Occipital lobe (tissue), 2 donors: ENCODE results near the gene PLPP4. TPM values are rescaled to one million over a fixed set of nuclear protein-coding genes. Genes with fewer than 3 reads are reported as not detected.
"Not testable (repeated sequence)": the region's sequence is repeated elsewhere in the genome, so short reads cannot be mapped to it uniquely, and the experiment has no call there.

Source experiments
- DNase-seq: peaks from one replicate; lab custom pipeline; 2025; lab: John Stamatoyannopoulos, UW
- total RNA-seq: library from RNA; depleted of rRNA; stranded (reverse); fragments of >200 nt; gene quantifications from one replicate; pipeline ENCODE4 v1.2.3, GENCODE V29; 2014

PLPP4 gene
- total RNA-seq, 1 donor from 2014 or later = 20.4 TPM

- DNase-seq = no peak
Observed at GRCh38 chr10:120486671-120487205, 29.7 kb downstream of the PLPP4 start.

GRCh38 chr10:120490288-120490687, 33.3 kb downstream of the PLPP4 start:
- no peak for DNase-seq

GRCh38 chr10:120492346-120492745, 35.3 kb downstream of the PLPP4 start:
- no peak for DNase-seq

GRCh38 chr10:120493411-120494312, 36.6 kb downstream of the PLPP4 start:
- DNase-seq = no peak

GRCh38 chr10:120494313-120494710, 37.3 kb downstream of the PLPP4 start:
- DNase-seq = no peak

GRCh38 chr10:120495226-120496009, 38.4 kb downstream of the PLPP4 start:
- no peak for DNase-seq

GRCh38 chr10:120499883-120500282, 42.9 kb downstream of the PLPP4 start:
- DNase-seq = no peak

- DNase-seq = no peak
Observed at GRCh38 chr10:120503689-120504088, 46.7 kb downstream of the PLPP4 start.

GRCh38 chr10:120504227-120504626, 47.2 kb downstream of the PLPP4 start:
- DNase-seq = not testable (repeated sequence)

GRCh38 chr10:120505056-120505455, 48.0 kb downstream of the PLPP4 start:
- no peak for DNase-seq

GRCh38 chr10:120505866-120506265, 48.8 kb downstream of the PLPP4 start:
- DNase-seq = no peak

- DNase-seq = no peak
Observed at GRCh38 chr10:120506674-120507073, 49.6 kb downstream of the PLPP4 start.

GRCh38 chr10:120507175-120507574, 50.1 kb downstream of the PLPP4 start:
- DNase-seq = no peak

- DNase-seq = no peak
Observed at GRCh38 chr10:120507651-120508050, 50.6 kb downstream of the PLPP4 start.

- DNase-seq = no peak
Observed at GRCh38 chr10:120508393-120508792, 51.4 kb downstream of the PLPP4 start.

GRCh38 chr10:120508966-120509365, 51.9 kb downstream of the PLPP4 start:
- no peak for DNase-seq

- no peak for DNase-seq
Observed at GRCh38 chr10:120511165-120511564, 54.1 kb downstream of the PLPP4 start.

- DNase-seq = no peak
Observed at GRCh38 chr10:120513307-120513796, 56.3 kb downstream of the PLPP4 start.

- no peak for DNase-seq
Observed at GRCh38 chr10:120514035-120514620, 57.1 kb downstream of the PLPP4 start.

GRCh38 chr10:120514959-120515358, 57.9 kb downstream of the PLPP4 start:
- no peak for DNase-seq

- DNase-seq = no peak
Observed at GRCh38 chr10:120515741-120516140, 58.7 kb downstream of the PLPP4 start.

GRCh38 chr10:120516426-120516825, 59.4 kb downstream of the PLPP4 start:
- no peak for DNase-seq
